Sigmoid colon (tissue), 7 donors: ENCODE measurements around the gene BNIP3. TPM values are rescaled to one million over a fixed set of nuclear protein-coding genes. Genes with fewer than 3 reads are reported as not detected.

Experiments used
- DNase-seq: peaks from one replicate; pipeline ENCODE4 v3.0.0-alpha.2; 2019
- H3K27ac ChIP-seq, 4 donors: fragments of 200-600 bp; sonication (generic); one replicate each; pipeline ENCODE4 v1.5.1; 2016 to 2019; ENCODE audit warnings: mild to moderate bottlenecking in 1 of 4
- H3K27me3 ChIP-seq, 3 donors: fragments of 200-600 bp; sonication (generic); one replicate each; pipeline ENCODE4 v1.5.1; 2019; ENCODE audit warnings: mild to moderate bottlenecking in 1 of 3
- H3K36me3 ChIP-seq, 4 donors: fragments of 200-600 bp; sonication (generic); one replicate each; pipeline ENCODE4 v1.5.1; 2016 to 2019
- H3K4me1 ChIP-seq, 4 donors: fragments of 200-600 bp; sonication (generic); one replicate each; pipeline ENCODE4 v1.5.1; 2017 to 2019
- H3K4me3 ChIP-seq, 4 donors: fragments of 200-600 bp; sonication (generic); one replicate each; pipeline ENCODE4 v1.5.1; 2017 to 2019; ENCODE audit warnings: mild to moderate bottlenecking in 2 of 4, moderate library complexity in 1 of 4
- H3K9me3 ChIP-seq, 4 donors: fragments of 200-600 bp in 3 of 4; sonication (generic) in 3 of 4; one replicate each; pipeline versions ENCODE4 v1.5.1 to v1.6.1; 2013 to 2019
- EP300 ChIP-seq, 4 donors: sonication (generic); formaldehyde crosslinking; IDR thresholded peaks; one replicate each; pipeline ENCODE4 v1.6.1; 2017; ENCODE audit warnings: antibody characterized with exemption in 4 of 4
- POLR2A ChIP-seq, 2 donors: fragments of 450-650 bp; IDR thresholded peaks; one replicate each; pipeline ENCODE4 v1.6.1; 2016; ENCODE audit warnings: antibody characterized with exemption in 2 of 2, mild to moderate bottlenecking in 2 of 2, moderate library complexity in 2 of 2
- POLR2AphosphoS5 ChIP-seq, 4 donors: sonication (generic); formaldehyde crosslinking; IDR thresholded peaks; one replicate each; pipeline ENCODE4 v1.6.1; 2017; ENCODE audit warnings: antibody characterized with exemption in 4 of 4
- WGBS, 2 donors: extraction: QIAGEN DNeasy Blood & Tissue Kit; methylation state at CpG; one replicate each; pipeline ENCODE4 v1.1.7; 2013; 5-methylcytosine and 5-hydroxymethylcytosine counted together
- intact Hi-C: fragments of 100-400 bp; cut with DNase I; formaldehyde crosslinking; loops from one replicate; pipeline ENCODE4 v1.15.1; 2023
- polyA plus RNA-seq, 3 donors: library from polyadenylated mRNA; stranded (reverse); fragments of 200-250 nt; gene quantifications; one replicate each; pipeline ENCODE4 v1.2.3, GENCODE V29; 2013
- total RNA-seq, 4 donors: library from RNA; depleted of rRNA; stranded (reverse); fragments of >200 nt; gene quantifications; one replicate each; pipeline ENCODE4 v1.1.0, GENCODE V29; 2016
- TF ChIP-seq, protein P1 (sequence below), 4 experiments: fragments of 450-650 bp in 3 of 4; fragments of 200-600 bp in 1 of 4; IDR thresholded peaks; one replicate each; pipeline ENCODE4 v1.5.1; 2016 to 2019; ENCODE audit warnings: antibody characterized with exemption in 4 of 4, mild to moderate bottlenecking in 3 of 4, moderate library complexity in 2 of 4
- donor health status: healthy with polysubstance abuse.
- donor health status: Bipolar disorder and iron deficiency.
- donor health status: healthy.

Gene BNIP3
- total and polyA plus RNA-seq, 7 donors: 3.9 to 125 (median 55.9) TPM

DNA sequence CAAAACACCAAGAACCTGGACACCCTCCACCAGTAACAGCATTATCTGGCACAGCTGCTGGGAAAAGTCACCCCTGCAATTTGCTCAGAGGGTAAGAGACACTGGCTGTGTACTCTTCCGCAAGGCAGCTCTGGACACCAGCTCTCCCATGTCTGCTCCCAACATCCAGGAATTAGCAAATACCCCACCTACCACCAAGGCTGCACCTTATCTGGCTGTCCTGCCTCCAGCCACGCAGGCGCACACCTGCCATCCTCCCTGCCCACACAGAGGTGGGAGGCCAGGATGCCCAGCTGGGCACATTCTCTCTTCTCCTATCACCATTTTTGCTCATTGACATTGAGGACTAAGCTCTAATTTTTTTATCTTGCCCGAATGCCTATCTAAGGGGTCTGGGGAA is 20.3 kb upstream of the BNIP3 start:
- Histone ChIP-seq H3K4me1 (peaks cover 0 to 18% (median 15%) of the 10 kb centered on the region in 4 donors), H3K27ac (no peak overlapping the region), H3K4me3 (no peak overlapping the region), H3K9me3 (peaks cover 0 to 8% (median 0%) of the 10 kb centered on the region in 4 donors), H3K36me3 (no peaks in the 10 kb centered on the region), H3K27me3 (no peaks in the 10 kb centered on the region)
- DNase-seq: peak; percentile 35
- intact Hi-C loops: no loop called here
- 91 to 94% methylated on average over 4 of the region's 4 CpGs for WGBS, 2 donors
- TF ChIP-seq EP300 (IDR thresholded peaks at IDR 0.05) (no peak), POLR2AphosphoS5 (IDR thresholded peaks at IDR 0.05) (no peak)

DNA sequence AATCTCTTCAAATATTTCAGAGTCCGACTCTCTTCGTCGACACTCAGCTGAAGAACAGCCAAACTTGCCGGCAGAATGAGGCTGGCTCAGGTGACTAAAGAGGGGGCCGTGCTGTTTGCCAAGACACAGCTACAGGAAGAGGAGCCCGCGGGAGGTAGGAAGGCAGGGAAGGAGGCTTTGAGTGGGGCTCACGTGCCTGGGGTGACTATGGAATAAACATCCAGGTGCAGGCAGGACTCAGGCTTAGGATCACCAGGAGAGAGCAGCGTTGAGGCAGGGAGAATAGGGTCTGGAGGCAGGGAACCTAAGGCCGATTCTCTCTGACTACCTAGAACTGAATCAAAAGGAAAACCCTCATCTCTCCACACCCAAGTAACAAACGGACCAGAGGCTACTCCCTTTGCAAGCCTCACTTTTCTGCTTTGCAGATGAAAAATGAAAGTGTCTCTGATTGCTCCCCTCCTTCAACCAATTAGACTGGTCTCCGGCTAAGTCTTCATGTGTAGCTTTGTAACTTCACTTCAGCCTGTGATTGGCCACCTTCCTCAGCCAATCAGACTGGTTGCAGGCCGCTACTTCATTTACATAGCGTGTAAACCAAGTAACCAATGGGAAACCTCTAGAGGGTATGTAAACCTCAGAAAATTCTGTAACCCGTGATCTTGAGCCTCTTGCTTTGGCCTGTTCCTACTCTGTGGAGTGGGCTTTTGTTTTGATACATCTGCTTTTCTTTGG is 19.7 kb upstream of the BNIP3 start:
- Histone ChIP-seq H3K4me1 (peaks cover 0 to 24% (median 21%) of the 10 kb centered on the region in 4 donors), H3K4me3 (no peak overlapping the region), H3K36me3 (no peaks in the 10 kb centered on the region), H3K27ac (no peak overlapping the region), H3K27me3 (no peaks in the 10 kb centered on the region), H3K9me3 (peaks cover 0 to 8% (median 0%) of the 10 kb centered on the region in 4 donors)
- WGBS, 2 donors: 73 to 75% methylated on average over 15 of the region's 15 CpGs
- TF ChIP-seq POLR2A (IDR thresholded peaks at IDR 0.05) (no peak), POLR2AphosphoS5 (IDR thresholded peaks at IDR 0.05) (no peak), EP300 (IDR thresholded peaks at IDR 0.05) (no peak)
- TF ChIP-seq, protein P1, sequence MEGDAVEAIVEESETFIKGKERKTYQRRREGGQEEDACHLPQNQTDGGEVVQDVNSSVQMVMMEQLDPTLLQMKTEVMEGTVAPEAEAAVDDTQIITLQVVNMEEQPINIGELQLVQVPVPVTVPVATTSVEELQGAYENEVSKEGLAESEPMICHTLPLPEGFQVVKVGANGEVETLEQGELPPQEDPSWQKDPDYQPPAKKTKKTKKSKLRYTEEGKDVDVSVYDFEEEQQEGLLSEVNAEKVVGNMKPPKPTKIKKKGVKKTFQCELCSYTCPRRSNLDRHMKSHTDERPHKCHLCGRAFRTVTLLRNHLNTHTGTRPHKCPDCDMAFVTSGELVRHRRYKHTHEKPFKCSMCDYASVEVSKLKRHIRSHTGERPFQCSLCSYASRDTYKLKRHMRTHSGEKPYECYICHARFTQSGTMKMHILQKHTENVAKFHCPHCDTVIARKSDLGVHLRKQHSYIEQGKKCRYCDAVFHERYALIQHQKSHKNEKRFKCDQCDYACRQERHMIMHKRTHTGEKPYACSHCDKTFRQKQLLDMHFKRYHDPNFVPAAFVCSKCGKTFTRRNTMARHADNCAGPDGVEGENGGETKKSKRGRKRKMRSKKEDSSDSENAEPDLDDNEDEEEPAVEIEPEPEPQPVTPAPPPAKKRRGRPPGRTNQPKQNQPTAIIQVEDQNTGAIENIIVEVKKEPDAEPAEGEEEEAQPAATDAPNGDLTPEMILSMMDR (IDR thresholded peaks at IDR 0.05): no peak
- DNase-seq: peak; percentile 50
- intact Hi-C loops: no loop called here

DNA sequence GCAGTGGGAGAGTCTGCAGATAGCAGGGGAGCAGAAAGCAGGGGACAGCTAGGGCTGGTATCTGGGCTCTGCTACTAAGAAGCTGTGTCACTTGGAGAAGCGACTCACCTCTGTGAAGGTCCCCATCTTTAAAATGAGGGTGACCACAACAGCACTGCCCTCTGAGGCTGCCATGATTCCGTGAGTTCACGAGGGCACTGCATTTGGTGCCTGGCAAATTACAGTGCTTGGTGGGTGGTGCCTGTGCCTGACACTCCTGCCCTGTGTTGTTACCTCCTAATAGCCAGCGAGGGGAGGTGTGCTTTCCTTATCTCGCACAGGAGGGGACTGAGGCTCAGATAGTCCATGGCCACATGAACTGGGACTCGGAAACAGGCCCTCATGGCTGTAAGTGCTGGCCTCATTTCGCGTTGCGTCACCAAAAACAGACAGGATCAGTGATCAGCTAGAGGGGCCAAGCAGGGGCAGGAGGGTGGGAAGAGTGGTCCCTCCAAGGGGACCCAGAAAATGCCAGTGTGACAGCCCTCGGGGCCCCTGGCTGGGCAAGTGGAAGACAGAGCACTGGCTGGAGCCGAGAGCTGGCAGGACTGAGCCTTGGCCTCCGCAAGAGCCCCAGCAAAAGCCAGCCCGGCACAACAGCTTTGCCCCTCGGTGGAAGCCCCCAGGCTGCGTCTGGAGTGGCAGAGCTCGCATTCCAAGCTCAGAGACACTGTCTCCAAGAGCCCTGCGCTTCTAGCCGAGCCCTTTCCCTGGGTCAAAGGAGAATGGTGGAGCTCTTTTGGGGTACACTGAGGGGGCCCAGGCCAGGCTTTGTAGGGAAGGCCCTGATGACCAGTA is 17.3 kb upstream of the BNIP3 start:
- no peak overlapping the region for H3K4me3 ChIP-seq
- intact Hi-C loops: no loop called here
- no peaks in the 10 kb centered on the region for H3K36me3 ChIP-seq
- DNase-seq: peak; percentile 59
- H3K4me1 ChIP-seq: peaks cover 0 to 26% (median 22%) of the 10 kb centered on the region in 4 donors
- TF ChIP-seq, protein P1 (IDR thresholded peaks at IDR 0.05): no peak
- TF ChIP-seq EP300 (IDR thresholded peaks at IDR 0.05): no peak
- TF ChIP-seq POLR2A (IDR thresholded peaks at IDR 0.05): no peak
- no peak for TF ChIP-seq POLR2AphosphoS5 (IDR thresholded peaks at IDR 0.05)
- no peaks in the 10 kb centered on the region for H3K9me3 ChIP-seq
- H3K27ac ChIP-seq: peak overlapping the region; percentile 72 to 81 (median 77)
- 90 to 93% methylated on average over 18 of the region's 18 CpGs for WGBS, 2 donors
- H3K27me3 ChIP-seq: no peaks in the 10 kb centered on the region

DNA sequence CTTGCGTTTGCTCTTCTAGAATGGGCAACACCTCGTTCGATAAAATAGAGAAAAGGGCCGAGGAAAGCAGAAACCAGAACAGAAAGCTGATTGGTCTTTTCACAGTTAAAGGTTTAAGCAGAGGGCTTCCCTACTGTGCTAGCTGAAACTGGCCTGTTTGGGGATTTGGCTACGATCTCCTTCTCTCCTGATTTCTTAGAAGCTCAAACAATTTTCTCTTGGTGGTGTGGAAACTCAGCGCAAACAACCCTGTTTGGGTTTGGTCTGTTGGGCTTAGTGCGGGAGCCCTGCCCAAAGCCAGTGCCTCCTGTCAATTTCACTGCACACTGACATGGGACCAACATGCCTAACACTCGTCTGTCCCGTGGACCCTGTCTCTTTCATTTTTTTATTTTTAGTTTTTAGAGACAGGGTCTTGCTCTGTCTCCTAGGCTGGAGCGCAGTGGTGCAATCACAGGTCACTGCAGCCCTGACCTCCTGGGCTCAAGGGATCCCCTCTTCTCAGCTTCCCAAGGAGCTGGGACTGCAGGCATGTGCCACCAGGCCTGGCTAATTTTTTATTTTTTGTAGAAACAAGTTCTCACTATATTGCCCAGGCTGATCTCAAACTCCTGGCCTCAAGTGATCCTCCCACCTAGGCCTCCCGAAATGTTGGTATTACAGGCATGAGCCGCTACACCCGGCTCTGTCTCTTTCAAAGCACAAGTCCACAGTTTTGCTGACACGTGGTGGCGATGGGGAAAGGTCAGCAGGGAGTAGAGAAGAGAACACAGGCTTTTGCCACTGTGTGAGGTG is 16.5 kb upstream of the BNIP3 start:
- H3K4me3 ChIP-seq: no peak overlapping the region
- H3K4me1 ChIP-seq: peaks cover 0 to 26% (median 22%) of the 10 kb centered on the region in 4 donors
- H3K36me3 ChIP-seq: no peaks in the 10 kb centered on the region
- H3K9me3 ChIP-seq: no peaks in the 10 kb centered on the region
- TF ChIP-seq EP300 (IDR thresholded peaks at IDR 0.05) (no peak), POLR2AphosphoS5 (IDR thresholded peaks at IDR 0.05) (no peak), POLR2A (IDR thresholded peaks at IDR 0.05) (no peak)
- TF ChIP-seq, protein P1 (IDR thresholded peaks at IDR 0.05): no peak
- WGBS, 2 donors: 66 to 72% methylated on average over 15 of the region's 15 CpGs
- peak overlapping the region; percentile 72 to 81 (median 77) for H3K27ac ChIP-seq
- DNase-seq: peak; percentile 60
- intact Hi-C loops: no loop called here
- H3K27me3 ChIP-seq: no peaks in the 10 kb centered on the region
